Fibroblast of the aortic adventitia (primary cell): ENCODE measurements around the gene ADISSP. TPM values are rescaled to one million over a fixed set of nuclear protein-coding genes. Genes with fewer than 3 reads are reported as not detected.

Source experiments
- DNase-seq: peaks from one replicate; pipeline ENCODE4 v3.0.0-alpha.2; 2010; ENCODE audit warnings: low read depth
- H3K4me3 ChIP-seq: 2 replicates; pipeline ENCODE4 v1.5.1; 2011; ENCODE audit warnings: low read depth, mild to moderate bottlenecking, control low read depth, low read length, moderate library complexity
- total RNA-seq: library from RNA; depleted of rRNA; stranded (reverse); fragments of >200 nt; gene quantifications from 2 replicates; pipeline ENCODE4 v1.2.3, GENCODE V29; 2012; ENCODE audit warnings: low replicate concordance
- TF ChIP-seq, protein P1 (sequence below): IDR thresholded peaks from 2 replicates; pipeline ENCODE4 v1.5.1; 2011; ENCODE audit warnings: mild to moderate bottlenecking, low read length, control low read depth, inconsistent platforms; ENCODE audit not compliant: insufficient read depth

The ADISSP gene
- total RNA-seq, 1 donor = 28.4 TPM

DNA sequence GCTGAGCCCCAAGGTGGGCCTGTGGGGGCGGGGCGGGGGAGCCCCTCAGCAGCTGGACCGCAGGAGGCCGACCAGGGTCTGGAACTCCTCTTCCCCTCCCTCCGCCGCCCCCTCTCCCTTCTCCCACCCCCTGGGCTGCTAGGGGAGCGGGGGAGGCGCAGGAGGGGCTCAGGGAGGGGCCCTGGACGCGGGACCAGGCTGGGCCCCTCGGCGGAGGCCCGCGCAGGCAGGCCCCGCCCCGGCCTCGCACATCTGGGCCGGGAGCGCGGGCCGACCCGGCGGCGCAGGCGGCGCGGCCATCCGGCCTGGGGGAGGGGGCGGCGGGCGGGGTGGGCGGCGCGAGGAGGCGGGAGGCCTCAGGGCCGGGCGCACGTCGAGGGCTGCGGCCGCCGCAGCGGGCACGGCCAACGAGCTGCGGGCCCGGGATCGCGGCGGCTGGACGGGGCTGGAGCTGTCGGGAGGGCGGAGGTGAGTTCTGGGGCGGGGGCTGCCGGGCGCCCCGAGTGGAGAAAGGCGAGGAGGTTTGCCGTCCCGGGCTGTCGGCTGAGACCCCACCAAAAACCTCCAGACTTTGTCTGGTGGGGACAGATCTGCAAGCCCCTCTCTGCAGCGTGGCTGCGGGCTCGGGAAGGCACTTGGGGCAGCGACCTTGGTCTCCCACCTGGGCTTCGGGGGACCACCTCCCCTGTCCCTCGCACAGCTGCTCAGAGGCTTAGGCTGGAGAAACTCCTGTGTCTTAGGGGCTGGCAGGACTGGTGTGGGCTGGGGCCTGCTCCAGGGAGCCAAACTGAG lies 35.0 kb downstream of the ADISSP start, which contains the start of gene HSPA12B:
HSPA12B (plus strand) TSS at position 359 of the 792 bp plus-strand sequence. CDS start 5,990 bp downstream, outside the sequence.
- no peak for DNase-seq
- TF ChIP-seq, protein P1, sequence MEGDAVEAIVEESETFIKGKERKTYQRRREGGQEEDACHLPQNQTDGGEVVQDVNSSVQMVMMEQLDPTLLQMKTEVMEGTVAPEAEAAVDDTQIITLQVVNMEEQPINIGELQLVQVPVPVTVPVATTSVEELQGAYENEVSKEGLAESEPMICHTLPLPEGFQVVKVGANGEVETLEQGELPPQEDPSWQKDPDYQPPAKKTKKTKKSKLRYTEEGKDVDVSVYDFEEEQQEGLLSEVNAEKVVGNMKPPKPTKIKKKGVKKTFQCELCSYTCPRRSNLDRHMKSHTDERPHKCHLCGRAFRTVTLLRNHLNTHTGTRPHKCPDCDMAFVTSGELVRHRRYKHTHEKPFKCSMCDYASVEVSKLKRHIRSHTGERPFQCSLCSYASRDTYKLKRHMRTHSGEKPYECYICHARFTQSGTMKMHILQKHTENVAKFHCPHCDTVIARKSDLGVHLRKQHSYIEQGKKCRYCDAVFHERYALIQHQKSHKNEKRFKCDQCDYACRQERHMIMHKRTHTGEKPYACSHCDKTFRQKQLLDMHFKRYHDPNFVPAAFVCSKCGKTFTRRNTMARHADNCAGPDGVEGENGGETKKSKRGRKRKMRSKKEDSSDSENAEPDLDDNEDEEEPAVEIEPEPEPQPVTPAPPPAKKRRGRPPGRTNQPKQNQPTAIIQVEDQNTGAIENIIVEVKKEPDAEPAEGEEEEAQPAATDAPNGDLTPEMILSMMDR = no peak
- H3K4me3 ChIP-seq = no peak within 1 kb of the TSS

DNA sequence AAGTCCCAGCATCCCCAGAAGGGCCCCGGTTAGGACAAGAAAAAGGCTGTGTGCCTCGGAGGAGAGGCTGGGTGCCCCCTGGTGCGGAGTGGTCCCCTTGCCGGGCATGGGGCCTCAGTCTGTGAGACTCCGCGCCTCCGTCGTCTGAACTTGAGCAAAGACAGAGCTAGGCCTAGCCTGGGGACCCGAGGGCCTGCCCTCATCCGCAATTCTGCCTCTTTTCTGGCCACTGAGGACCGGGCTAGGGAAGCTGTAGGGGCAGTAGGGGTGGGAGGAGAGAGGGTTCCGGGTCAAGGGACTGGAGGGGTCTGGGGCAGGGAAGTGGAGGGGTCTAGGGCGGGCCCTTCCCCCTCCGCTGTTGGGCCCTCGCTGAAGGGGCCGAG lies 35.6 kb downstream of the ADISSP start:
- no peak overlapping the region for H3K4me3 ChIP-seq
- no peak for DNase-seq
- TF ChIP-seq, protein P1 = no peak

- no peak overlapping the region for H3K4me3 ChIP-seq
- TF ChIP-seq, protein P1 = no peak
- no peak for DNase-seq
These were observed 36.5 kb downstream of the ADISSP start for GRCh38 chr20:3730803-3731672.

- DNase-seq = no peak
- H3K4me3 ChIP-seq = no peak overlapping the region
- TF ChIP-seq, protein P1 = no peak
These were observed 37.6 kb downstream of the ADISSP start for GRCh38 chr20:3729811-3730540.

GRCh38 chr20:3729378-3729777 lies 38.2 kb downstream of the ADISSP start:
- no peak for DNase-seq
- TF ChIP-seq, protein P1 = no peak
- no peak overlapping the region for H3K4me3 ChIP-seq

- no peak overlapping the region for H3K4me3 ChIP-seq
- TF ChIP-seq, protein P1 = no peak
- DNase-seq = no peak
These were observed 38.7 kb downstream of the ADISSP start for GRCh38 chr20:3728876-3729275.
